ENCODE measurements around the gene CCDC33.

Gene CCDC33

GRCh38 chr15:74235962-74236361 is at the start of gene CCDC33:
TSS of gene CCDC33 (plus strand) at chr15:74236326. CDS start at chr15:74236720, 394 bp downstream.
- DNase-seq: no peak

- no peak for DNase-seq
These were observed 47.9 kb upstream of the CCDC33 start for GRCh38 chr15:74188216-74188615.

- no peak for DNase-seq
These were observed 44.3 kb upstream of the CCDC33 start for GRCh38 chr15:74191798-74192197.

- DNase-seq: no peak
These were observed 43.4 kb upstream of the CCDC33 start for GRCh38 chr15:74192751-74193150.

- no peak for DNase-seq
These were observed 42.8 kb upstream of the CCDC33 start for GRCh38 chr15:74193299-74193718.

GRCh38 chr15:74193905-74194304 is 42.2 kb upstream of the CCDC33 start:
- no peak for DNase-seq

- DNase-seq: no peak
These were observed 41.3 kb upstream of the CCDC33 start for GRCh38 chr15:74194572-74195559.

GRCh38 chr15:74196175-74196574 is 40.0 kb upstream of the CCDC33 start:
- no peak for DNase-seq

- DNase-seq: no peak
These were observed 38.8 kb upstream of the CCDC33 start for GRCh38 chr15:74197176-74197965.

GRCh38 chr15:74199297-74199652 is 36.9 kb upstream of the CCDC33 start:
- DNase-seq: no peak

GRCh38 chr15:74200412-74200815 is 35.7 kb upstream of the CCDC33 start:
- no peak for DNase-seq

GRCh38 chr15:74200871-74201419 is 35.2 kb upstream of the CCDC33 start:
- DNase-seq: no peak

- DNase-seq: no peak
These were observed 34.3 kb upstream of the CCDC33 start for GRCh38 chr15:74201710-74202420.

- no peak for DNase-seq
These were observed 33.4 kb upstream of the CCDC33 start, which contains the start of gene STRA6 for GRCh38 chr15:74202452-74203401. TSS of gene STRA6 (minus strand) at chr15:74202787. CDS start at chr15:74202267, 520 bp downstream.

- DNase-seq: no peak
These were observed 32.2 kb upstream of the CCDC33 start for GRCh38 chr15:74203914-74204431.

GRCh38 chr15:74205582-74205947 is 30.6 kb upstream of the CCDC33 start:
- no peak for DNase-seq

GRCh38 chr15:74206801-74207281 is 29.3 kb upstream of the CCDC33 start:
- no peak for DNase-seq

- DNase-seq: no peak
These were observed 28.3 kb upstream of the CCDC33 start for GRCh38 chr15:74207652-74208440.

GRCh38 chr15:74208496-74208895 is 27.6 kb upstream of the CCDC33 start:
- no peak for DNase-seq

- no peak for DNase-seq
These were observed 27.1 kb upstream of the CCDC33 start for GRCh38 chr15:74208901-74209559.
